B cell (primary cell): ENCODE results near the gene CMTM3. TPM values are rescaled to one million over a fixed set of nuclear protein-coding genes. Genes with fewer than 3 reads are reported as not detected.

Experiments used
- ATAC-seq: fragments of 200-7000 bp; cut with Tn5 transposase; one replicate; pipeline ENCODE4 v1.10.0; 2021; ENCODE audit warnings: low read depth, mild to moderate bottlenecking, moderate number of reproducible peaks, moderate library complexity
- CTCF ChIA-PET: fragments of 350-600 bp; sonication (Branson Sonifier 250); formaldehyde crosslinking; loops from one replicate; lab custom pipeline; 2021; ENCODE audit warnings: antibody characterized with exemption, inconsistent platforms; lab: Charles Lee
- POLR2A ChIA-PET: fragments of 350-600 bp; sonication (Branson Sonifier 250); formaldehyde crosslinking; loops from one replicate; lab custom pipeline; 2021; ENCODE audit warnings: antibody characterized with exemption; lab: Charles Lee
- DNase-seq: peaks from one replicate; pipeline ENCODE4 v3.0.0; 2013
- H2AFZ ChIP-seq: 2 replicates; pipeline ENCODE4 v1.6.1; 2012; ENCODE audit warnings: mild to moderate bottlenecking, low read depth, low read length; ENCODE audit not compliant: insufficient read depth, poor library complexity, severe bottlenecking
- H3K27ac ChIP-seq, 2 donors: 1 replicate in 1 of 2; 2 replicates in 1 of 2; pipeline ENCODE4 v1.5.1; 2012 to 2013; ENCODE audit warnings: low read length in 2 of 2, mild to moderate bottlenecking in 2 of 2, moderate library complexity in 1 of 2
- H3K27me3 ChIP-seq, 4 experiments: fragments of 200-600 bp in 1 of 4; sonication (generic) in 1 of 4; replicated peaks in 1 of 4; 1 replicate in 2 of 4; 2 replicates in 2 of 4; pipeline versions ENCODE4 v1.6.1 to v1.7.0; 2013 to 2016; ENCODE audit warnings: low read length in 3 of 4, mild to moderate bottlenecking in 2 of 4, mixed read lengths in 1 of 4, moderate library complexity in 1 of 4; ENCODE audit not compliant: insufficient read depth in 4 of 4, control insufficient read depth in 3 of 4; ENCODE audit errors: control extremely low read depth in 1 of 4
- H3K36me3 ChIP-seq, 2 experiments: replicated peaks in 1 of 2; 1 replicate in 1 of 2; 2 replicates in 1 of 2; pipeline versions ENCODE4 v1.6.1 to v1.7.1; 2013; ENCODE audit warnings: low read length in 1 of 2; ENCODE audit not compliant: insufficient read depth in 2 of 2, control insufficient read depth in 1 of 2; ENCODE audit errors: control extremely low read depth in 1 of 2, extremely low read depth in 1 of 2
- H3K4me1 ChIP-seq, 2 donors: fragments of 200-600 bp in 1 of 2; sonication (generic) in 1 of 2; 1 replicate in 1 of 2; 2 replicates in 1 of 2; pipeline versions ENCODE4 v1.5.1 to v1.6.1; 2013 to 2017; ENCODE audit warnings: low read length in 2 of 2; ENCODE audit not compliant: control insufficient read depth in 2 of 2, insufficient read depth in 2 of 2
- H3K4me2 ChIP-seq: replicated peaks from 2 replicates; pipeline ENCODE3; 2012; ENCODE audit warnings: mild to moderate bottlenecking, low read depth, low read length; ENCODE audit not compliant: poor library complexity, severe bottlenecking
- H3K4me3 ChIP-seq, 5 experiments: fragments of 200-600 bp in 1 of 5; sonication (generic) in 1 of 5; 1 replicate in 3 of 5; 2 replicates in 2 of 5; pipeline versions ENCODE4 v1.5.1 to v1.7.0; 2011 to 2016; ENCODE audit warnings: low read length in 4 of 5, mild to moderate bottlenecking in 4 of 5, low read depth in 2 of 5, control low read depth in 1 of 5, moderate library complexity in 1 of 5; ENCODE audit not compliant: insufficient read depth in 1 of 5; ENCODE audit errors: control extremely low read depth in 1 of 5, extremely low read depth in 1 of 5
- H3K79me2 ChIP-seq: fragments of 200-600 bp; sonication (generic); one replicate; pipeline ENCODE4 v1.6.0; 2016; ENCODE audit warnings: low read length; ENCODE audit not compliant: control insufficient read depth, insufficient read depth
- H3K9ac ChIP-seq: fragments of 200-600 bp; sonication (generic); 2 replicates; pipeline ENCODE4 v1.6.1; 2017; ENCODE audit warnings: mild to moderate bottlenecking, low read length, moderate library complexity
- H3K9me3 ChIP-seq, 3 donors: one replicate each; pipeline versions ENCODE4 v1.6.1 to v1.7.1; 2013; ENCODE audit warnings: low read length in 2 of 3; ENCODE audit not compliant: control insufficient read depth in 2 of 3, insufficient read depth in 1 of 3; ENCODE audit errors: control extremely low read depth in 1 of 3
- H4K20me1 ChIP-seq: 2 replicates; pipeline ENCODE4 v1.6.0; 2012; ENCODE audit warnings: mild to moderate bottlenecking, low read length; ENCODE audit not compliant: insufficient read depth, control insufficient read depth, poor library complexity, severe bottlenecking
- H3K27ac Mint-ChIP-seq: one replicate; pipeline ENCODE4 v1.8.0; 2021; ENCODE audit warnings: mixed read lengths
- H3K27me3 Mint-ChIP-seq: one replicate; pipeline ENCODE4 v1.8.0; 2021; ENCODE audit warnings: mixed read lengths
- H3K4me1 Mint-ChIP-seq: one replicate; pipeline ENCODE4 v1.8.0; 2021; ENCODE audit warnings: mixed read lengths
- H3K4me3 Mint-ChIP-seq: one replicate; pipeline ENCODE4 v1.8.0; 2021; ENCODE audit warnings: mixed read lengths
- H3K9me3 Mint-ChIP-seq: one replicate; pipeline ENCODE4 v1.8.0; 2022; ENCODE audit warnings: mixed read lengths; ENCODE audit not compliant: insufficient read depth
- CTCF ChIP-seq: fragments of 200-600 bp; IDR thresholded peaks from one replicate; pipeline ENCODE4 v1.8.0; 2022; ENCODE audit warnings: antibody characterized with exemption, mild to moderate bottlenecking
- EZH2 ChIP-seq: IDR thresholded peaks from 2 replicates; pipeline ENCODE4 v1.6.1; 2012; ENCODE audit warnings: borderline replicate concordance, low read depth, mild to moderate bottlenecking, moderate library complexity, low read length; ENCODE audit not compliant: insufficient read depth, poor library complexity, severe bottlenecking
- WGBS: methylation state at CpG from one replicate; pipeline ENCODE4 v1.1.5; 2013; ENCODE audit warnings: missing lambda C conversion rate; ENCODE audit not compliant: insufficient coverage; 5-methylcytosine and 5-hydroxymethylcytosine counted together
- intact Hi-C: fragments of 100-400 bp; cut with micrococcal nuclease; formaldehyde crosslinking; loops from one replicate; pipeline ENCODE4 v1.10.0; 2022
- polyA plus RNA-seq: library from polyadenylated mRNA; depleted of rRNA; stranded (reverse); fragments of >200 nt; gene quantifications from 2 replicates; pipeline ENCODE4 v1.2.3, GENCODE V29; 2012
- total RNA-seq, 2 donors: library from RNA; stranded (reverse); fragments of 120-200 nt in 1 of 2; gene quantifications; 1 replicate in 1 of 2; 2 replicates in 1 of 2; pipeline versions ENCODE4 v1.2.3 to v1.2.4, GENCODE V29; 2013 to 2022

CMTM3 gene
- total and polyA plus RNA-seq, 2 donors (not counting 1 experiment from before 2014, with no cell fraction given) = 7.5 to 8.7 TPM

GRCh38 chr16:66563574-66564334 is 40.8 kb upstream of the CMTM3 start:
- DNase-seq (no peak), ATAC-seq (no peak)
- peaks cover 0 to 29% of the 10 kb centered on the region in 2 experiments for H3K36me3 ChIP-seq
- peaks cover 8% of the 10 kb centered on the region for H3K79me2 ChIP-seq
- no peak overlapping the region for H3K27ac ChIP-seq
- H3K27me3 ChIP-seq = no peaks in the 10 kb centered on the region
- H3K4me2 ChIP-seq = no peak overlapping the region
- WGBS = no CpG with 5 or more reads among the region's 2 CpGs
- H3K4me3 ChIP-seq = no peak overlapping the region
- Mint-ChIP-seq H3K27me3 (no peaks in the 10 kb centered on the region), H3K4me1 (peaks cover 16% of the 10 kb centered on the region), H3K9me3 (no peaks in the 10 kb centered on the region), H3K27ac (no peak overlapping the region), H3K4me3 (no peak overlapping the region)
- H3K9me3 ChIP-seq = no peaks in the 10 kb centered on the region
- no peak for TF ChIP-seq CTCF
- no peak for TF ChIP-seq EZH2
- ChIA-PET POLR2A (interaction anchor here (0.7 to 1.3 kb wide), 2 partner anchors 11 to 26 kb away, joined by 3 to 4 read pairs; partner anchors contain the start of gene CKLF), CTCF (interaction anchor here (0.9 to 4.1 kb wide), 22 partner anchors 10 to 1156 kb away, joined by 3 to 20 read pairs (median 6); partner anchors contain the start of genes CKLF, CMTM2 and TK2)
- H3K9ac ChIP-seq = no peak overlapping the region
- H3K4me1 ChIP-seq = no peaks in the 10 kb centered on the region
- H2AFZ ChIP-seq = no peak overlapping the region
- intact Hi-C loops = loop anchor here (5.0 kb wide), 1 partner anchor 304 kb away; no protein-coding TSS in a partner anchor
- H4K20me1 ChIP-seq = peaks cover 5% of the 10 kb centered on the region
